ENCODE data around the gene CHRM1. TPM values are rescaled to one million over a fixed set of nuclear protein-coding genes. Genes with fewer than 3 reads are reported as not detected.
A peak's percentile ranks its signal among the peaks of the same experiment; 100 is the strongest.
"Not testable (repeated sequence)": the region's sequence is repeated elsewhere in the genome, so short reads cannot be mapped to it uniquely, and the experiment has no call there.

The CHRM1 gene
- 0.22 and 1.3 TPM in 2 replicates for total RNA-seq (2014; rRNA removed; shearing (Covaris generic); ENCODE audit: low replicate concordance)

GRCh38 chr11:62921201-62921572 lies at the start of gene CHRM1:
Gene CHRM1, minus strand, starts transcription at chr11:62921363. Its CDS starts 10,263 bp downstream, at chr11:62911100.
- Histone ChIP-seq H3K36me3 (no peaks in the 10 kb centered on the region), H3K9me3 (no peaks in the 10 kb centered on the region), H3K27me3 (no peaks in the 10 kb centered on the region), H3K4me3 (peak within 1 kb of the TSS; percentile 12; the same call in 1 of the 2 replicates)
- DNase-seq, result peak; percentile 66

GRCh38 chr11:62965574-62965973 lies 44.4 kb upstream of the CHRM1 start:
- peaks cover 18% of the 10 kb centered on the region for H3K27me3 ChIP-seq
- no peaks in the 10 kb centered on the region; the same call in 1 of the 2 replicates for H3K9me3 ChIP-seq
- DNase-seq, result no peak
- no peaks in the 10 kb centered on the region for H3K36me3 ChIP-seq
- no peak overlapping the region for H3K4me3 ChIP-seq

GRCh38 chr11:62962391-62962790 lies 41.2 kb upstream of the CHRM1 start:
- Histone ChIP-seq H3K27me3 (0 out of 2 replicates have a peak, but pooled peaks cover 2% of the 10 kb centered on the region), H3K36me3 (no peaks in the 10 kb centered on the region), H3K4me3 (no peak overlapping the region), H3K9me3 (no peaks in the 10 kb centered on the region)
- DNase-seq, result peak; percentile 27

- Histone ChIP-seq H3K4me3 (no peak overlapping the region), H3K9me3 (no peaks in the 10 kb centered on the region), H3K36me3 (no peaks in the 10 kb centered on the region), H3K27me3 (0 out of 2 replicates have a peak, but pooled peaks cover 2% of the 10 kb centered on the region)
- DNase-seq, result no peak
Observed at GRCh38 chr11:62961017-62961570, 39.9 kb upstream of the CHRM1 start.

- no peaks in the 10 kb centered on the region for H3K27me3 ChIP-seq
- no peak for DNase-seq
Observed at GRCh38 chr11:62959422-62959980, 38.3 kb upstream of the CHRM1 start.

GRCh38 chr11:62958547-62959421 lies 37.6 kb upstream of the CHRM1 start:
- H3K36me3 ChIP-seq, result no peaks in the 10 kb centered on the region
- H3K27me3 ChIP-seq, result no peaks in the 10 kb centered on the region
- DNase-seq, result peak; percentile 69
- no peaks in the 10 kb centered on the region for H3K9me3 ChIP-seq
- H3K4me3 ChIP-seq, result no peak overlapping the region

More at GRCh38 chr11:62959422-62959980, 38.3 kb upstream of the CHRM1 start:
- Histone ChIP-seq H3K36me3 (no peaks in the 10 kb centered on the region), H3K9me3 (no peaks in the 10 kb centered on the region), H3K4me3 (no peak overlapping the region)

- Histone ChIP-seq H3K27me3 (no peaks in the 10 kb centered on the region), H3K4me3 (no peak overlapping the region), H3K9me3 (no peaks in the 10 kb centered on the region), H3K36me3 (no peaks in the 10 kb centered on the region)
- no peak for DNase-seq
Observed at GRCh38 chr11:62957147-62957546, 36.0 kb upstream of the CHRM1 start.

GRCh38 chr11:62954478-62954877 lies 33.3 kb upstream of the CHRM1 start:
- Histone ChIP-seq H3K27me3 (no peaks in the 10 kb centered on the region), H3K9me3 (no peaks in the 10 kb centered on the region), H3K4me3 (no peak overlapping the region), H3K36me3 (no peaks in the 10 kb centered on the region)
- no peak for DNase-seq

GRCh38 chr11:62953811-62954210 lies 32.6 kb upstream of the CHRM1 start:
- no peak overlapping the region for H3K4me3 ChIP-seq
- no peaks in the 10 kb centered on the region for H3K27me3 ChIP-seq
- no peak for DNase-seq
- H3K9me3 ChIP-seq, result no peaks in the 10 kb centered on the region
- no peaks in the 10 kb centered on the region for H3K36me3 ChIP-seq

GRCh38 chr11:62948765-62949320 lies 27.7 kb upstream of the CHRM1 start:
- no peak for DNase-seq
- Histone ChIP-seq H3K4me3 (no peak overlapping the region), H3K36me3 (no peaks in the 10 kb centered on the region), H3K27me3 (no peaks in the 10 kb centered on the region), H3K9me3 (peaks cover 2% of the 10 kb centered on the region; the same call in 1 of the 2 replicates)

- H3K9me3 ChIP-seq, H3K27me3 ChIP-seq, H3K36me3 ChIP-seq, DNase-seq, H3K4me3 ChIP-seq: not testable (repeated sequence)
Observed at GRCh38 chr11:62945538-62945937, 24.4 kb upstream of the CHRM1 start.

- H3K9me3 ChIP-seq, H3K4me3 ChIP-seq, H3K36me3 ChIP-seq, H3K27me3 ChIP-seq, DNase-seq: not testable (repeated sequence)
Observed at GRCh38 chr11:62937528-62937927, 16.4 kb upstream of the CHRM1 start.

- Histone ChIP-seq H3K4me3 (no peak overlapping the region), H3K27me3 (no peaks in the 10 kb centered on the region), H3K36me3 (no peaks in the 10 kb centered on the region), H3K9me3 (peaks cover 3% of the 10 kb centered on the region)
- DNase-seq, result no peak
Observed at GRCh38 chr11:62934496-62934785, 13.3 kb upstream of the CHRM1 start.

GRCh38 chr11:62933750-62934495 lies 12.8 kb upstream of the CHRM1 start:
- Histone ChIP-seq H3K36me3 (no peaks in the 10 kb centered on the region), H3K4me3 (no peak overlapping the region), H3K9me3 (peaks cover 3% of the 10 kb centered on the region), H3K27me3 (no peaks in the 10 kb centered on the region)
- no peak for DNase-seq

- H3K9me3 ChIP-seq, result peaks cover 3% of the 10 kb centered on the region
- H3K36me3 ChIP-seq, result no peaks in the 10 kb centered on the region
- no peak overlapping the region for H3K4me3 ChIP-seq
- H3K27me3 ChIP-seq, result no peaks in the 10 kb centered on the region
- DNase-seq, result no peak
Observed at GRCh38 chr11:62933285-62933684, 12.1 kb upstream of the CHRM1 start.

- H3K4me3 ChIP-seq, result no peak overlapping the region
- H3K9me3 ChIP-seq, result no peaks in the 10 kb centered on the region
- H3K27me3 ChIP-seq, result no peaks in the 10 kb centered on the region
- DNase-seq, result peak; percentile 93
- H3K36me3 ChIP-seq, result no peaks in the 10 kb centered on the region
Observed at GRCh38 chr11:62931499-62932278, 10.5 kb upstream of the CHRM1 start.

All from MG63 (cell line).